HG02943 (cell line): ENCODE results near the gene HSF2BP.
"Not testable (repeated sequence)": the region's sequence is repeated elsewhere in the genome, so short reads cannot be mapped to it uniquely, and the experiment has no call there.

Experiments
- ATAC-seq: cut with Tn5 transposase; IDR thresholded peaks from one replicate; pipeline ENCODE4 v1.9.1; 2021; ENCODE audit warnings: mild to moderate bottlenecking, low read depth, moderate library complexity; ENCODE audit not compliant: unreplicated experiment

Gene HSF2BP

GRCh38 chr21:43623588-43623987 lies 35.7 kb downstream of the HSF2BP start:
- ATAC-seq = no peak

GRCh38 chr21:43622796-43623195 lies 36.5 kb downstream of the HSF2BP start:
- ATAC-seq = no peak

GRCh38 chr21:43619856-43620255 lies 39.4 kb downstream of the HSF2BP start:
- no peak for ATAC-seq

GRCh38 chr21:43619344-43619743 lies 39.9 kb downstream of the HSF2BP start:
- ATAC-seq = no peak

GRCh38 chr21:43618940-43619339 lies 40.3 kb downstream of the HSF2BP start:
- ATAC-seq = no peak

- ATAC-seq = not testable (repeated sequence)
Observed at GRCh38 chr21:43616861-43617260, 42.4 kb downstream of the HSF2BP start.

GRCh38 chr21:43614839-43615238 lies 44.4 kb downstream of the HSF2BP start:
- ATAC-seq = no peak

- no peak for ATAC-seq
Observed at GRCh38 chr21:43613755-43614638, 45.3 kb downstream of the HSF2BP start.

GRCh38 chr21:43611598-43612369 lies 47.5 kb downstream of the HSF2BP start:
- ATAC-seq = no peak

GRCh38 chr21:43609501-43610340 lies 49.6 kb downstream of the HSF2BP start:
- no peak for ATAC-seq

- no peak for ATAC-seq
Observed at GRCh38 chr21:43608664-43609063, 50.6 kb downstream of the HSF2BP start.

- ATAC-seq = no peak
Observed at GRCh38 chr21:43608225-43608624, 51.1 kb downstream of the HSF2BP start.

- ATAC-seq = no peak
Observed at GRCh38 chr21:43605320-43606215, 53.7 kb downstream of the HSF2BP start.

- ATAC-seq = no peak
Observed at GRCh38 chr21:43604505-43605204, 54.6 kb downstream of the HSF2BP start.

GRCh38 chr21:43603641-43604504 lies 55.4 kb downstream of the HSF2BP start:
- ATAC-seq = no peak

GRCh38 chr21:43603233-43603626 lies 56.1 kb downstream of the HSF2BP start:
- ATAC-seq = no peak

GRCh38 chr21:43602266-43603232 lies 56.7 kb downstream of the HSF2BP start:
- ATAC-seq = no peak
